Posterior vena cava (tissue), 2 donors: Measurements from ENCODE around the gene USP10. TPM values are rescaled to one million over a fixed set of nuclear protein-coding genes. Genes with fewer than 3 reads are reported as not detected.
"Not testable (repeated sequence)": the region's sequence is repeated elsewhere in the genome, so short reads cannot be mapped to it uniquely, and the experiment has no call there.

Source experiments
- DNase-seq: peaks from one replicate; pipeline ENCODE4 v3.0.0-alpha.2; 2020; ENCODE audit warnings: low spot score
- intact Hi-C, 2 donors: fragments of 100-400 bp; cut with DNase I; formaldehyde crosslinking; loops; one replicate each; pipeline versions ENCODE4 v1.14.1 to v1.14.2; 2022 to 2023
- total RNA-seq, 2 donors: library from RNA; stranded (reverse); fragmentation: NEBNext Ultra II Directional; extraction: Animal tissue kit (Norgen Biotek cat#: 25700); gene quantifications; one replicate each; pipeline ENCODE4 v1.2.1, GENCODE V29; 2021
- donor health status: DM: yes; HTN: yes; CAD: no.
- donor health status: DM: yes; HTN: yes; CAD: no.

The USP10 gene
- total RNA-seq, 2 donors from 2014 or later: 64.3 to 68.1 TPM

DNA sequence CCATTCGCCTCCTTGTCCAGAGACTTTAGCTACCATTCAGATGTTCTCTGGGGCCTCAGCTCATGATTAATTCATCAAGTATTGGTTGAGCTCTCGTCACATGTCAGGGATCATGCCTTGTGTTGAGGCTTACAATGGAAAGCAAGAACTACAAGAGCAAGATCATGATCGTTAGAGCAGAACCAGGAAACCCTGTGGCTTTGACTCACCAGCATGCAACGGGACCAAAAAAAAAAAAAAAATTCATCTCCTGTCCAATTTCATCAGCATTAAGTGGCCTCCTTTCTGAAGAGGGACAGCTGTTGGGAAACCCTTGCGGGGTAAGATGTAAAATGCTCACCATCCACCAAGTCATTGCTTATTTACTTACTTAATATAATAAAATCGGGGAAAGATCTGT is 12.1 kb upstream of the USP10 start:
- intact Hi-C loops: no loop called here
- DNase-seq: no peak

DNA sequence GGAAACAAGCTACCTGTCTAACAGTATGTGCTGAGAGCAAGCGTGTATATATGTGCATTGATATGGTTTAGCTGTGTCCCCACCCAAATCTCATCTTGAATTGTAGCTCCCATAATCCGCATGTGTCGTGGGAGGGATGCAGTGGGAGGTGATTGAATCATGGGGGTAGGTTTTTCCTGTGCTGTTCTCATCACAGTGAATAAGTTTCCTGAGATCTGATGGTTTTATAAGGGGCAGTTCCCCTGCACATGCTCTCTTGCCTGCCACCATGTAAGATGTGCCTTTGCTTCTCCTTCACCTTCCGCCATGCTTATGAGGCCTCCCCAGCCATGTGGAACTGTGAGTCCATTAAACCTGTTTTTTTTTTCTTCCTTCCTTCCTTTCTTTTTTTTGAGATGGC is 11.6 kb upstream of the USP10 start:
- DNase-seq, intact Hi-C loops: not testable (repeated sequence)

DNA sequence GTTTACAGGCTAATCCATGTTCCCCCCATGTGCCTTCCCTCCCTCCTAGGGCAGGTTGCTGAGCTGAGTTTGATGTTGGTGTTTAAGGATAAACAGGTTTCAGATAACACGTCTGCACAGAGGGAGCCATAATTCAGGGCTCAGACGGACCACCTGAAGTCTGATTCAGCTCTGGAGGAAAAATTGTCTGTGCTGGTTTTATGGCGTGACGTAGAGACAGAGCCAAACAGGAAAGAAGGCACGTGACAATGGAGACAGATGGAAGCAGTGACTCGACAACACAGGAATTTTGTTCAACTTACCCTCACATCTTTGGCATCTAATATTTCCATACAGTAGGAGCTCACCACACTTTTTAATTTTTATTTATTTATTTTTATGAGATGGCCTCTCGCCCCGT is 10.7 kb upstream of the USP10 start:
- intact Hi-C loops: no loop called here
- no peak for DNase-seq

DNA sequence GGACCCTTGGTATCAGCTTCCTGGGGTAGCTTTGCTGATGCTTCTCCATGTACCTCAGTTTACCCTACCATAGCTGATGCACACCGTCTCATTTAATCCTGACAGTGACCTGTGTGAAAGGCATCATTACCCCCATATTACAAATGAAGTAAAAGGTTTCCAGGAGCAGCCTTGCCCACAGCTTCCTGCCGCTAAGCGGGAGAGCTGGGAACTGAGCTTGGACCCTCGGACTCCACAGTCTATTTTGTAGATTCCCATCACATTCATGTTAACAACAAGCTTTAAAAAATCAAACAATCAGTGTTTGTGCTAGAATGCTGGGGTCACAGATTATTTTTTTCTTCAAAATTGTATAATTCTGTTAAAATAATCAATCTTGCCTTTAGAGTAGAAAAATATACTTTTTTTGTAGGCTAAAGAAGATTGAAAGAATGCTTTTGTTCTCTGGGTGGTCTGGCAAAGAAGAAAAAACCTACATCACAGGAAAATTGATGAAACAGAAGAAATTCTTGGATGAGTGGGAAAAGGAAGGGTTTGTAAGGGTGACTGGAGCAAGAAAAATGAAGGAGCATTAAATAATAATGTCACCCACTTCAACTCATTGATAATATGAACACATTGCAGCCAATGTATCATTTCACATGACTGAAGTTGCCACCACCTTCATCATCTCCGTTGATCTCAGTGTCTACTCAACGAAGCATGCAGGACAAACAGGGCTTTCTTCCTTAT is 9.5 kb upstream of the USP10 start:
- intact Hi-C loops: no loop called here
- DNase-seq: no peak

DNA sequence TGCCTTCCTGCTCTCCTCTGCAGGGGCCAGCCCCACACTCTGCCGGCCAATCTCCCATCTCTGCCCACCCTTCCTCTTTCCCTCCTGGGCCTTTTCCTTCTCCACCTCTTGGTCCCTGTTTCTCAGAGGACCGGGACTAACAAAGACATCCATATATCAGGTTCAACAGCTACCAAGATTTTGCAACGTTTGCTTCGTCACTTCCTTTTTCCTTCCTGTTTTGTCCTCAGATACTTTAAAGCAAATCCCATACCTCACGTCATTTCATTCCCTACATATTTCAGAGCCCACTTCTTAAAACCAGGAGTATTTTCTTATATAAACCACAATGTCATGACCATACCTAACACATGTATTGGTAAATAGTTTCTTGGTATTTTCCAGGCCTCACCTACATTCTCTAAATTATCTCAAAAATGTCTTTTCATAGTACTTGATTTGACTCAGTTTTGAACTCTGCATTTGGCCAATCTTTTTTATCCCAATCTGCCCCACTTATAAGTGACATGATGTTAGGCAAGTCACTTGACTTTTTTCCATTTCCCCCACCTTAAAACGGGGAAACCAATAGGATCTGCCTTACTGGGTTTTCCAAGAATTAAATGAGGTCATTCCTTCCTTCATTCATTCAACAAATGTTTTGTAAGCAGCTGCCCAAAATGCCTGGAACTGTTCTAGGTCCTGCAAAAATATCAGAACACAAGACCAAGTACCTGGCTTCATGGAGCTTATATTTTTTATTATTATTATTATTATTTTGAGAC is 7.2 kb upstream of the USP10 start:
- intact Hi-C loops: no loop called here
- DNase-seq: no peak

DNA sequence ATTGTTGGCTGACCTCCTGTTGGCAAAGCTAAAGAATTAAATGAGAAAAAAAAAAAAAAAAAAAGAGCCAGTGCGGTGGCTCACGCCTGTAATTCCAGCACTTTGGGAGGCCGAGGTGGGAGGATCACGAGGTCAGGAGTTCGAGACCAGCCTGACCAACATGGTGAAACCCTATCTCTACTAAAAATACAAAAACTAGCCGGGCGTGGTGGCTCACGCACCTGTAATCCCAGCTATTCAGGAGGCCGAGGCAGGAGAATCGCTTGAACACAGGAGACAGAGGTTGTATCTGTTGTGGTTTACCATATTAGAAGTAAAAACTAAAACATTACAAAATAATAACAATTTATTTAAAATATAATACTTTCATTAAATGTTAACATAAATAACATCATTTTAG is 5.9 kb upstream of the USP10 start:
- not testable (repeated sequence) for DNase-seq

DNA sequence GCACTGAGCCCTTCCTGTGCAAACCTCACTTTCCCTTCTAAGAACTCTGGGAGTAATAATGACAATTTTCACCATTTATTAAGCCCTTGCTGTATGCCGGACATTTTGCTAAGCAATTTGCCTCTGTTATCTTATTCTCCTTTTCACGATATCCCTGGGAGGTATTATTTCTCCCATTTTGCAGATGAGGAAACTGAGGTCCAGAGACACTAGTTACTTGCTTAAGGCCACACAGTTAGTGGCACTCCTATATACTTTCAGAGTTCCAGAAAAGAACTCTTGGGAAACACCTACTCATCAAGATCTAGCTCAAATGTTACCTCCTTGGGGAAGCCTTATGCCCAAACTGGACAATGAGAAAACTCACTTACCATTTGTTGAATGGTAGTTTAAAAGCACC is 4.8 kb upstream of the USP10 start:
- no peak for DNase-seq
- intact Hi-C loops: no loop called here

More for the DNA sequence above, 5.9 kb upstream of the USP10 start:
- intact Hi-C loops: not testable (repeated sequence)

DNA sequence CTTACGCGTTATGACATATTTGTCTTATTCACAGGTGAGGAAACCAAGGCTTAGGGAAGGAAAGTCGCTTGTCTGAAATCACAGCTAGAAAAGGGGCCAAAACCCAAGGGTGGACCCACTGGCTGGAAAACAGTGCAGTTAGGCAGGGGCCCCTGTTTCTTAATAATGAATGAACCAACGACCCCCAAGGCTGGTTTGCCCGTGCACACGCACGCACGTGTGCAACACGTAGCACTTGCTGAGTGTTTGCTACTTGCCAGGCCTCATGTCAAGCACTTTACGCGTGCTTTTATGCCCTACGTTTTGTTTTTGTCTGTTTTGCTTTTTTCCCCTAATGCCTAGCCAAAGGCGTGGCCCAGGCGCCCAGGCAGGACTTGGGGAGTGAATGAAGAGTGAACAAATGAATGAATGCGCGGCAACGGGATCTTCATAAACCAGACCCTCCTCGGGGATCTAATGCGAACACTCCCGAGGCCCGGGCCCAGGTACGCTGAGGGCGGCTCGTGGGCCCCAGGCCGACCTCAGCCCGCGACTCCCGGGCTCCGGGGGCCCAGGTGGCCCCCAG is 571 bp upstream of the USP10 start:
- intact Hi-C loops: no loop called here
- no peak for DNase-seq

DNA sequence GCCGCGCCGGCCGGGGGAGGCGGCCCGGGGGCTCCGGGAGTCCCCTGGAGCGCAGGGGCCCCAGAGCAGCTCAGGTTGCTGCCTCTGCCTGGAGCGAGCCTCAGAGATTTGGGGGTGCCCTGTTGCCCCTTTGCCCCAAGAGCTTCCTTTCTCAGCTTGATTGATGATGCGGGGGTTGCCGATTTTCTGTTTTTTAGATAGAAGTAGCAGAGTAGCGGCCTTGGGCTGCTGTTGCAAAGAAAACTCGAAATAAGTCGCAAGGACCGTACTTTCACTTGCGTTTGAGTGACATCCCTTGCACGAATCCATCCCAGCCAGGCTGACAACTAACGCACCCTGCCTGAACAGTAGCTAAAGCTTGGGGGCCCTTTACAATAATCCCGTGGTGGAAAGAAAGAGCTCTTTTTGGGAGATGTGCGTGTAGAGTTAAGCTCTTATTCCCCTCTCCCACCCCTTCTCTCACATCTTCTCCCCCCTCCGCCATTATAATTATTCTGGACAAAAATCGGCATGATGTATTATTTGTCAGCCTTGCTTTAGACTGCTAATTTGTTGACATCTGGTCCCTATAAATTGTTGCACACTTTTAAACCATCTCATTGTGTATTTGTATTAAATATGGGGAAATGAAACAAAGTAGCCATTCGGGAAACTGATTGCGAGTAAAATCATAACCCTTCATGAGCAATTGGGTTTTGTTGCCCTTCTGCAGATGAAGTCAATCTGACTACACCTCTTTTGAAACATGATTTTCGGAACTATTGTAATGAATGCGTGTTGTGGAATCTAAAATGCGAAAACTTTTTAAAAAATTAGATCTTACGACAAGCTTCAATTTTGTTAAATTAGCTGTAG is 873 bp downstream of the USP10 start:
- intact Hi-C loops: no loop called here
- no peak for DNase-seq

DNA sequence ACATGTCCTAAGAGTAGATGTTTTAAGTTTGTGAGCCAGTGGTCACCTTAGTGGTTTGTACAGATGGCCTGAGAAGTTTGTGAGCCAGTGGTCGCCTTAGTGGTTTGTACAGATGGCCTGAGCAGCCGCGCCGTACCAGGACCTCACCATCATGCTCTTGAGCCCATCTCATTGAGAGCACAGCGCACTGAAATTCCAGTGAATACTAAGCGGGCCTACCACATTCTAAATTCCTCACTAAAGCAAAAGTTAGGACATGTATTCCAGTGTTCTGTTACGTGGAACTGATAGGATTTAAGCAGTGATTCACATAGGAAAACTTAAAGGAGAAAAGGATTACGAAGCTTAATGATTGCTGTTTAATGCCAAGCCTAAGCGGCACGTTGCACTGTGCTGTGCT is 3.9 kb downstream of the USP10 start:
- intact Hi-C loops: no loop called here
- DNase-seq: no peak

DNA sequence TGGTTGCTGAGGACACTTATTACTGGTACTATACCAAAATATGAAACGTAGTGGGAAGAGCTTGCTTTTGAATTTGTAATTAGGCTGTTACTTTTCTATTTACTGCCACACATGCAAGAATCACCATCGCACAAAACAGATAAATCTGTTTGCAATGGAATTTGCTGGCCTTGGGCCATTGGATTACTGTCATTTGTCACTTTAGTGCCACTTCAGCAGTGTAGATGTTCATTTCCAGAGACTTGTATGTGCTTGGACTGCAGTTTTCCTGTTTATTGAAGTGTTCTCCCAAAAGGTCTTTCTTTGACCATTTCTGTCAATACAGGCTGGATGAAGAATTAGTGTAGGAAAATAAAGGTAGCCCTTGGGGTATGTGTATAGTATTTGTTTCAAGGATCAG is 4.5 kb downstream of the USP10 start:
- DNase-seq: no peak
- intact Hi-C loops: no loop called here

DNA sequence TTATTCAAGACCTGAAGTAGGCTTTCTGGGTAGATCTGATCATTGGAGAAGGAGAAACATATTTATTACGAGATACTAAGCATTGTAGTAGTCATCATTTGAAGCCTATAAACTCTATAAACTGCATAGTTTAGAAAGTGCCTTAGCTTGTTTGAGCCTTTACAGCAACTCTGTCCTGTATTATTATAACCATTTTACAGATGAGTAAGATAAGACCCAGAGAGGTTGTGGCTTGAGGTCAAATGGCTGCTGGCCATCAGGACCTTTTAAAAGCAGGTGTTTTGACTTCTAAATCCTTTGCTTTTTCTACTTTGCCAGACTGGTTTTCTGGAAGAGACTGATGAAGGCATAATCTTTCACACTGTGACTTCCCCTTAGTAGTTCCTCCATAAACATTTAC is 7.1 kb downstream of the USP10 start:
- no peak for DNase-seq
- intact Hi-C loops: no loop called here

DNA sequence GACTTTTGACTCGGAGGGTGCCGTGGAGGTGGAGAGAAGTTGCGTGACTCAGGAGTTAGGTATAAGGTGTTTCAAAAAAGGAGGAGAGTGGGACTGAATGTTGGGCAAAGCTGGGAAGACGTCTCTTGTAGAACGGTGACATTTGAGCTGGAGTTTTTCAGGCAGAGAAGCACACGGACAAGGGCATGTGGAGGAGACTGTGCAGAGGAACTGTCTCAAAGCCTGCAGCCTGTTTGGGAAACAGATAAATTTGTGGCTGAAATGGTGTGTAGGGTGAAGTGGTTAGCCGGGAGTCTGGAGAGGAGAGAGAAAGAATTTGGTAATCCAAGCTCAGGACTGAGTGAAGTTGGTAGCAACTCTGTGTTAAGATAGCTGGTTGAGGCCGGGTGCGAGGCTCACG is 9.8 kb downstream of the USP10 start:
- DNase-seq: no peak
- intact Hi-C loops: loop anchor here in 1 of 2 donors (10.0 kb wide), 1 partner anchor 45 kb away; no protein-coding TSS in a partner anchor

DNA sequence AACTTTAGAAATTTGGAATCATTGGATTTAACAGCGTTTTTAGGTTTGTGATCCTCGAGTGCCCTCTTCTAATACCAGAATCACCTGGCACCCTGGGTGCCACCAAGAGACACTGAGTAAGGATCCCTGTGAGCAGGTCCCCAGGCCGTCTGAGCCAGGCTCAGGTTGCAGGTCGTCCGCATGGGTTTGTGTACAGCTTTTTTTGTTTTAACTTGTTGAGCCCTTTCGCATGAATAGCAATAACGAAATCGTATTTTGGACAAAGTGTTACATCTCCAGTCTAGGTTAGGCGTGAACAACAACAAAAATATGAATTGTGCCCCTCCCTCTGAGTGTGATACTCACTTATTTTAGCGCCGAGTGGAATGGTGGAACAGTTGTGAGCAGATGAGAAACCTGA is 10.9 kb downstream of the USP10 start:
- intact Hi-C loops: loop anchor here in 1 of 2 donors (10.0 kb wide), 1 partner anchor 46 kb away; no protein-coding TSS in a partner anchor
- DNase-seq: no peak

DNA sequence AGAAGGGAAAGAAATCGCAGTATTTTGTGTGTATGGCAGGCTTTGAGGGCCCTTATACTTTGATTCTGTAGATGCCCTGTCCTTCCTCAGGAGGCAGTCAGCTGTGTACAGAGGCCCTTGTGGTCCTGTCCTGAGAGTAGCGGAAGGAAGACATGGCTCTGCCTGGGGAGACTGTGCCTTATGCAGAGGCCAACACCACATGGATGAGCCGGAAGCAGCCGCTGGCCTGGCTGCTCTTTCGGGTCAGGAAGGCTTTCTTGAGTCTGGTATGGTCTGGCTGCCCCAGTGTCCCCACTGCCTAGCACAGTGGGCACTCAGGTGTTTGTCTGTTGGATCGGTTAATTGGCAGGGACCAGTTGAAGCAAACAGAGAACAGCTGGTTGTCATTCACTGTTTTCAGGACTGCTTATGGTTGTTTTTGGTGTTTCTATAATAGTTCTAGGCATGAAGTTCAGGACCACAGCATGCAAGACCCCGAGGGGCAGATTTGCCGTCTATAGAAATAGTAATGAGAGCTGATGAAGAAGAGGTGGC is 12.4 kb downstream of the USP10 start:
- no peak for DNase-seq
- intact Hi-C loops: loop anchor here in 1 of 2 donors (10.0 kb wide), 1 partner anchor 47 kb away; no protein-coding TSS in a partner anchor

DNA sequence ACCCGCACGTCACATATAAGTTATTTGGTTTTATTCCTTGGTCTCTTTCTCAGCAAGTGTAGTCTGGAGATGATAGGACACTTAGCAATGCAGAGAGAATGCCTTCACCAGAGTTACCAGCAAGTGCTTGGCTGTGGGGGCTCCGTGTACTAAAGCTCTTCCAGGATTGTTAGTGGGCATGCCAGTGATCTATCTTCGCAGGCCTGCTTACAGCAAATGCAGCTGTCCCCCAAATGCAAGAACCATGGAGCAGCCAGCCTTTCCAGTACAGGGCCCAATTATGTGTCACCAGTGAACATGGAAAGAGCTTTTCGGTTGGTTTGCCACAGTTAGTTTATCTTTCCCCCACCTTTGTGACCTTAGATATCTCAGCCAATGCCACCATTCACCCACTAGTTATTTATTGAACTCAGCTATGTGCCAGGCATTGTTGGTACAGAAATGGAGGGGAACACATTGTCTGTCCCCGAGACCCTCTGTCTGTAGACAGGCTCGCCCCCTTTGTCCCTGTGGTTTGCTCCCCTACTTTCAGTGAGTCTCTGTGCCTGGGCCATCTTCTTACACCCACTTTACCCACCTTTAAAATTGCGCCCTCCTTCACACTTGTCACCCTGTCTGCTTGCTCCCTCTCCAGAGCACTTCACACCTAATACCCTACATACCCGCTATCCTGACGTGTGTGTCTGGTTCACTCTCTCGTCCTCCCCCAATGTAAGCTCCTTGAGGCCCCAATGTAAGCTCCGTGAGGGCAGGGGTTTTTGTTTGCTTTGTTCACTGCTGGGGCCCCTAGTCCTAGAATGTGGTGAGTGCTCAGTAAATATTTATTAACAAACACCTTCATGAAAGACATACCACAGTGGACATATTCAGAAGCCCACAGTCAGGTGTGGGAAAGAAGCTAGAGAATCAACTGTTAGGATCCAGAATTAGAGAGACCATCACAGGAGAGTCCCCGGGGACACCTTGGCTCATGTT is 13.3 kb downstream of the USP10 start:
- intact Hi-C loops: loop anchor here in 1 of 2 donors (10.0 kb wide), 1 partner anchor 48 kb away; no protein-coding TSS in a partner anchor

DNA sequence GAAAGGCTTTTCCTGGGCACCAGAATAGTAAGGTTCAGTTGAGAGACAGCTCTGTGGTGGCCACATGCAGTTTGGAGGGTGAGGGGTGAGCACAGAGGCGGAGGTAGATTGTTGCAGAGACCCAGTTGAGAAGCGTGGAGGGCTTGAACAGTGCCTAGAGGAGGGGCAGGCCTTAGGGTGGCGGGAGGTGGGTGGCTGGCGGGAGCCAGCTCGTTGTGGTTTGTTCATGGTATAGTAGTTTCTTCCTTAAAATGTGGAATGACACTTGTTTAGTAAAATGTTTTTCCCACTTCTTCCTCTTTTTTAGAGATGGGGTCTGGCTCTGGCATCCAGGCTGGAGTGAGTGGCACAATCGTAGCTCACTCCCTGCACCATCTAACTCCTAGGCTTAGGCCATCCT is 14.2 kb downstream of the USP10 start:
- no peak for DNase-seq
- intact Hi-C loops: loop anchor here in 1 of 2 donors (10.0 kb wide), 1 partner anchor 49 kb away; no protein-coding TSS in a partner anchor

More for the DNA sequence above, 13.3 kb downstream of the USP10 start:
- DNase-seq: no peak

DNA sequence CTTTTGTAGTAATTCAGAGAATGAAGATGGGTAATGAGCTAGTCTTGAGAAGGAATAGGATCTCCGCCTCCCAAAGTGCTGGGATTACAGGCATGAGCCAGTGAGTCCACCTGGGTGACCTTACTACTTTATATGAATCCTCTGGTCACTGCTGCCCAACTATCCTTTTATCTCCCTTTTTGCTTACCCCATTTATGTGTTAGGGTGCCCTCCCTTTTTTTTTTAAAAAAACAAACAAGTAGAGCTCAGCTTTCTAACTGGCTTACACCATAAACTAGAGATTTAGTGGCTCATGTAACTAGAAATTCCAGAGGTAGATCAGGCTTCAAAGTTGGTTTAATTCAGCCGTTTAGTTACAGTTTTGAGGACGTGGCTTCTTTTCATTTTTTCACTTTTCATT is 15.6 kb downstream of the USP10 start:
- DNase-seq: no peak
- intact Hi-C loops: loop anchor here in 1 of 2 donors (5.0 to 10.0 kb wide), 2 partner anchors 51 to 83 kb away; no protein-coding TSS in a partner anchor
